SK-N-SH (cell line): ENCODE measurements around the gene VPS33B. TPM values are rescaled to one million over a fixed set of nuclear protein-coding genes. Genes with fewer than 3 reads are reported as not detected.

Experiments used
- CTCF ChIA-PET: fragments of 300-600, 350-600 bp; formaldehyde crosslinking; extraction: SDS; loops from one replicate; lab custom pipeline; 2021; lab: Yijun Ruan, JAX
- POLR2A ChIA-PET: fragments of 350-600 bp; sonication (Branson Sonifier 250); formaldehyde crosslinking; extraction: SDS; loops from one replicate; lab custom pipeline; 2020; ENCODE audit warnings: antibody characterized with exemption, inconsistent platforms; lab: Yijun Ruan, JAX
- DNase-seq: peaks from one replicate; pipeline ENCODE4 v3.0.0; 2012
- H2AFZ ChIP-seq: fragments of 200-600 bp; sonication (generic); 2 replicates; pipeline ENCODE4 v1.8.1; 2016; ENCODE audit warnings: antibody characterized with exemption, mild to moderate bottlenecking, low read depth
- H3F3A ChIP-seq: fragments of 200-600 bp; sonication (generic); replicated peaks from 2 replicates; pipeline ENCODE3; 2016; ENCODE audit warnings: antibody characterized with exemption, mild to moderate bottlenecking; ENCODE audit not compliant: insufficient read depth
- H3K27ac ChIP-seq, 2 experiments: fragments of 200-500 bp in 1 of 2; fragments of 200-600 bp in 1 of 2; sonication (Bioruptor generic) in 1 of 2; sonication (generic), shearing (Covaris generic) in 1 of 2; 2 replicates each; pipeline versions ENCODE4 v1.5.1 to v1.6.1; 2014 to 2016; ENCODE audit warnings: low read depth in 2 of 2, inconsistent platforms in 1 of 2, low read length in 1 of 2, mild to moderate bottlenecking in 1 of 2, mixed read lengths in 1 of 2
- H3K27me3 ChIP-seq: fragments of 200-600 bp; sonication (generic), shearing (Covaris generic); 2 replicates; pipeline ENCODE4 v1.6.1; 2016; ENCODE audit warnings: mixed run types; ENCODE audit not compliant: insufficient read depth
- H3K36me3 ChIP-seq, 2 experiments: fragments of 200-500 bp in 1 of 2; fragments of 200-600 bp in 1 of 2; sonication (Bioruptor generic) in 1 of 2; sonication (generic) in 1 of 2; replicated peaks in 1 of 2; 2 replicates each; pipeline versions ENCODE3 to v1.5.1; 2014 to 2016; ENCODE audit warnings: low read length in 1 of 2, mild to moderate bottlenecking in 1 of 2; ENCODE audit not compliant: insufficient read depth in 2 of 2, control insufficient read depth in 1 of 2
- H3K4me1 ChIP-seq, 2 experiments: fragments of 200-500 bp in 1 of 2; fragments of 200-600 bp in 1 of 2; sonication (Bioruptor generic) in 1 of 2; sonication (generic), shearing (Covaris generic) in 1 of 2; 2 replicates each; pipeline versions ENCODE4 v1.5.1 to v1.6.1; 2014 to 2016; ENCODE audit warnings: low read depth in 1 of 2, low read length in 1 of 2, mixed run types in 1 of 2; ENCODE audit not compliant: insufficient read depth in 2 of 2, control insufficient read depth in 1 of 2
- H3K4me2 ChIP-seq: fragments of 200-600 bp; sonication (generic), shearing (Covaris generic); 2 replicates; pipeline ENCODE4 v1.6.1; 2017; ENCODE audit warnings: mixed run types
- H3K4me3 ChIP-seq, 2 experiments: fragments of 200-500 bp in 1 of 2; fragments of 200-600 bp in 1 of 2; sonication (Bioruptor generic) in 1 of 2; sonication (generic), shearing (Covaris generic) in 1 of 2; 2 replicates each; pipeline versions ENCODE4 v1.5.1 to v1.8.1; 2014 to 2016; ENCODE audit warnings: low read depth in 2 of 2, inconsistent platforms in 1 of 2, low read length in 1 of 2, mild to moderate bottlenecking in 1 of 2, mixed read lengths in 1 of 2, moderate library complexity in 1 of 2
- H3K79me2 ChIP-seq: fragments of 200-600 bp; sonication (generic); 2 replicates; pipeline ENCODE4 v1.8.1; 2017; ENCODE audit warnings: mild to moderate bottlenecking; ENCODE audit not compliant: insufficient read depth
- H3K9ac ChIP-seq: fragments of 200-600 bp; sonication (generic); 2 replicates; pipeline ENCODE4 v1.6.1; 2017; ENCODE audit warnings: mixed run types
- H3K9me2 ChIP-seq: fragments of 200-600 bp; sonication (generic); 2 replicates; pipeline ENCODE4 v1.6.1; 2017; ENCODE audit warnings: mixed run types
- H3K9me3 ChIP-seq: fragments of 200-600 bp; sonication (generic); 2 replicates; pipeline ENCODE4 v1.6.1; 2017; ENCODE audit warnings: mixed run types, mild to moderate bottlenecking, moderate library complexity
- H4K20me1 ChIP-seq: fragments of 200-600 bp; sonication (generic); 2 replicates; pipeline ENCODE4 v1.6.1; 2017; ENCODE audit warnings: mild to moderate bottlenecking, mixed run types; ENCODE audit not compliant: insufficient read depth
- GABPA ChIP-seq: IDR thresholded peaks from 2 replicates; pipeline ENCODE4 v1.4.0; 2012; ENCODE audit warnings: low read depth, mild to moderate bottlenecking
- JUND ChIP-seq: IDR thresholded peaks from 2 replicates; pipeline ENCODE4 v1.4.0; 2012
- MXI1 ChIP-seq: IDR thresholded peaks from 2 replicates; pipeline ENCODE4 v1.6.1; 2012; ENCODE audit warnings: mild to moderate bottlenecking, low read depth, low read length, improper control_type of control experiment
- NRF1 ChIP-seq: IDR thresholded peaks from 2 replicates; pipeline ENCODE4 v1.6.1; 2012; ENCODE audit warnings: low read depth, mild to moderate bottlenecking, low read length
- RAD21 ChIP-seq: IDR thresholded peaks from 2 replicates; pipeline ENCODE4 v1.6.1; 2012; ENCODE audit warnings: mild to moderate bottlenecking, low read length
- WGBS: methylation state at CpG from one replicate; pipeline ENCODE4 v1.1.6; 2017; ENCODE audit warnings: low lambda C conversion rate; 5-methylcytosine and 5-hydroxymethylcytosine counted together
- polyA plus RNA-seq, 3 experiments: library from polyadenylated mRNA; depleted of rRNA; stranded (reverse); fragments of >200 nt; gene quantifications; 2 replicates each; pipeline ENCODE4 v1.2.3, GENCODE V29; 2012
- TF ChIP-seq, protein P1 (sequence below): fragments of 200-600 bp; sonication (generic); IDR thresholded peaks from 2 replicates; pipeline ENCODE4 v1.6.1; 2017; ENCODE audit warnings: antibody characterized with exemption, mild to moderate bottlenecking, moderate library complexity

Gene VPS33B
- polyA plus RNA-seq, 1 of the 3 experiments (the other 2 are of a cell fraction) = 16.6 TPM

DNA sequence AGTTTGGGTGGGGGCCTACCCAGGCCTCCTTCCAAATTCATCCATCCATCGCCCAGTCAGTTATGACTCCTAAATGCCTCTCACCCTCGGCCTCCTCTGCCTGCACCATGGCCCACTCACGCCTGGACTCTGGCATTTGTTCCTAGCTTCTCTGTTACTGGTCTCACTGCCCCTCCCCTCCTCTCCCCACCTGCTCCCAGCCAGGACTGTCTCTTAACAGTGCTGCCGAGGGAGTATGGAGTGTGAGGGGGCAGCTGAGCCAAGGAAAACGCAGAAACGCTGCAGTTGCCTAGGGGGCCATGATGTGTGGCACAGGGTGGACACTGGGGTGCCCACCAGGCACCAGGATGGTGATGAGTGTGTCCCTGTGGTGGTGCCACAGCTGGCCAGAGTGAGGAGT lies 64.6 kb downstream of the VPS33B start:
- Histone ChIP-seq H4K20me1 (no peaks in the 10 kb centered on the region), H3K4me3 (peak overlapping the region in 1 of 2 experiments; percentile 76; a peak in 1 of 4 replicates), H3K79me2 (peaks cover 30% of the 10 kb centered on the region), H3K36me3 (peaks cover 6 to 35% of the 10 kb centered on the region in 2 experiments), H3K4me1 (peaks cover 0 to 23% of the 10 kb centered on the region in 2 experiments; a peak in 1 of 4 replicates), H2AFZ (no peak overlapping the region), H3K9me2 (no peaks in the 10 kb centered on the region), H3K27ac (peak overlapping the region in 1 of 2 experiments; percentile 2; a peak in 1 of 4 replicates), H3K9ac (no peak overlapping the region; the same call in 1 of the 2 replicates), H3K4me2 (peak overlapping the region; percentile 86), H3K9me3 (no peaks in the 10 kb centered on the region), H3F3A (peaks cover 8% of the 10 kb centered on the region), H3K27me3 (no peaks in the 10 kb centered on the region)
- DNase-seq = peak; percentile 42
- TF ChIP-seq NRF1 (no peak), RAD21 (no peak), GABPA (no peak)
- TF ChIP-seq, protein P1, sequence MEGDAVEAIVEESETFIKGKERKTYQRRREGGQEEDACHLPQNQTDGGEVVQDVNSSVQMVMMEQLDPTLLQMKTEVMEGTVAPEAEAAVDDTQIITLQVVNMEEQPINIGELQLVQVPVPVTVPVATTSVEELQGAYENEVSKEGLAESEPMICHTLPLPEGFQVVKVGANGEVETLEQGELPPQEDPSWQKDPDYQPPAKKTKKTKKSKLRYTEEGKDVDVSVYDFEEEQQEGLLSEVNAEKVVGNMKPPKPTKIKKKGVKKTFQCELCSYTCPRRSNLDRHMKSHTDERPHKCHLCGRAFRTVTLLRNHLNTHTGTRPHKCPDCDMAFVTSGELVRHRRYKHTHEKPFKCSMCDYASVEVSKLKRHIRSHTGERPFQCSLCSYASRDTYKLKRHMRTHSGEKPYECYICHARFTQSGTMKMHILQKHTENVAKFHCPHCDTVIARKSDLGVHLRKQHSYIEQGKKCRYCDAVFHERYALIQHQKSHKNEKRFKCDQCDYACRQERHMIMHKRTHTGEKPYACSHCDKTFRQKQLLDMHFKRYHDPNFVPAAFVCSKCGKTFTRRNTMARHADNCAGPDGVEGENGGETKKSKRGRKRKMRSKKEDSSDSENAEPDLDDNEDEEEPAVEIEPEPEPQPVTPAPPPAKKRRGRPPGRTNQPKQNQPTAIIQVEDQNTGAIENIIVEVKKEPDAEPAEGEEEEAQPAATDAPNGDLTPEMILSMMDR = no peak
- ChIA-PET CTCF (interaction anchor here (0.8 to 10.8 kb wide), 23 partner anchors 11 to 315 kb away, joined by 3 to 186 read pairs (median 16); partner anchors contain the start of genes HDDC3, PRC1, UNC45A and VPS33B), POLR2A (interaction anchor here (1.0 to 2.5 kb wide), 5 partner anchors 11 to 61 kb away, joined by 3 to 12 read pairs (median 3); partner anchors contain the start of genes HDDC3, PRC1 and UNC45A)
- 94% methylated on average over 6 of the region's 6 CpGs for WGBS

DNA sequence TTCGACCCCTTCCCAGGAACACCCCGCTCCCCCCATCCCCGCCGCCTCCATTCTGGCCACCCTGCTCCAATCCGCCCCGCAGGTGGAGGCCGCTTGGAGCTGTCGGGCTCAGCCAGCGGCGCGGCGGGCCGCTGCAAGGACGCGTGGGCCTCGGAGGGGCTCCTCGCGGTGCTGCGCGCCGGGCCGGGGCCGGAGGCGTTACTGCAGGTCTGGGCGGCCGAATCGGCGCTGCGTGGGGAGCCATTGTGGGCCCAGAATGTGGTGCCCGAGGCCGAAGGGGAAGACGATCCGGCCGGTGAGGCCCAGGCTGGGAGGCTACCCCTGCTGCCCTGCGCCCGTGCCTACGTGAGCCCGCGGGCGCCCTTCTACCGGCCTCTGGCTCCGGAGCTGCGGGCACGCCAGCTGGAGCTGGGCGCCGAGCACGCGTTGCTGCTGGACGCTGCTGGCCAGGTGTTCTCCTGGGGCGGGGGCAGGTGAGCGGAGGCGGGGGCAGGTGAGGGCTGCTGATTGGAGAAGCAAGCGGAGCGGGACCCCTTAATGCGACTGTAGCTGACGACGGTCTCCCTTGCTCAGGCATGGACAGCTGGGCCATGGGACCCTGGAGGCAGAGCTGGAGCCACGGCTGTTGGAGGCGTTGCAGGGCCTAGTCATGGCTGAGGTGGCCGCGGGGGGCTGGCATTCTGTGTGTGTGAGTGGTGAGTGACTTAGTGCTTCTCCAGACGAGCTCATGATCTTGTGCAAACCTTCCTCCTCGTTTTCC lies 65.2 kb downstream of the VPS33B start:
- WGBS = 42% methylated on average over 40 of the region's 63 CpGs
- H3K9me2 ChIP-seq = no peaks in the 10 kb centered on the region
- H3K4me3 ChIP-seq = peak overlapping the region; percentile 76 to 81
- TF ChIP-seq JUND = no peak
- TF ChIP-seq MXI1 = peak; percentile 9; the same call in 1 of the 2 replicates
- H3K27me3 ChIP-seq = no peaks in the 10 kb centered on the region
- peak overlapping the region; percentile 74; the same call in 1 of the 2 replicates for H2AFZ ChIP-seq
- POLR2A ChIA-PET = interaction anchor here (0.8 to 2.5 kb wide), 11 partner anchors 11 to 280 kb away, joined by 3 to 12 read pairs (median 4); partner anchors contain the start of genes HDDC3, PRC1, UNC45A and VPS33B
- H3K4me2 ChIP-seq = peak overlapping the region; percentile 86
- peak; percentile 77 for DNase-seq
- H3K79me2 ChIP-seq = peaks cover 30% of the 10 kb centered on the region
- H3K9me3 ChIP-seq = no peaks in the 10 kb centered on the region
- H3K9ac ChIP-seq = peak overlapping the region; percentile 94
- H4K20me1 ChIP-seq = no peaks in the 10 kb centered on the region
- H3F3A ChIP-seq = peaks cover 8% of the 10 kb centered on the region
- CTCF ChIA-PET = interaction anchor here (0.6 to 10.8 kb wide), 55 partner anchors 10 to 1155 kb away, joined by 3 to 186 read pairs (median 5); partner anchors contain the start of genes HDDC3, MAN2A2, PRC1 and UNC45A
- peaks cover under 1 to 35% of the 10 kb centered on the region in 2 experiments for H3K36me3 ChIP-seq
- peaks cover 0 to 23% of the 10 kb centered on the region in 2 experiments; a peak in 1 of 4 replicates for H3K4me1 ChIP-seq
- peak overlapping the region in 1 of 2 experiments; percentile 48; a peak in 2 of 4 replicates for H3K27ac ChIP-seq
